Gastrocnemius medialis (tissue), 4 donors: Measurements from ENCODE around the gene TUBB6. TPM values are rescaled to one million over a fixed set of nuclear protein-coding genes. Genes with fewer than 3 reads are reported as not detected.

Experiments used
- ATAC-seq, 2 donors: fragments of 150-250 bp; one replicate each; pipeline ENCODE4 v1.9.1; 2016
- DNase-seq, 2 donors: peaks; one replicate each; pipeline ENCODE4 v3.0.0-alpha.2; 2019
- H3K27ac ChIP-seq, 4 donors: fragments of 200-600 bp; sonication (generic); 1 replicate in 1 of 4; 2 replicates in 3 of 4; pipeline ENCODE4 v1.5.1; 2016 to 2018; ENCODE audit warnings: mild to moderate bottlenecking in 2 of 4, moderate library complexity in 1 of 4
- H3K27me3 ChIP-seq, 3 donors: fragments of 200-600 bp; sonication (generic) in 2 of 3; 1 replicate in 1 of 3; 2 replicates in 2 of 3; pipeline versions ENCODE4 v1.5.1 to v1.6.0; 2016 to 2019; ENCODE audit warnings: mild to moderate bottlenecking in 1 of 3, moderate library complexity in 1 of 3
- H3K36me3 ChIP-seq, 2 donors: fragments of 200-600 bp; sonication (generic) in 1 of 2; one replicate each; pipeline ENCODE4 v1.5.1; 2017 to 2018
- H3K4me1 ChIP-seq, 2 donors: fragments of 200-600 bp; sonication (generic) in 1 of 2; one replicate each; pipeline ENCODE4 v1.5.1; 2016 to 2017; ENCODE audit warnings: mild to moderate bottlenecking in 2 of 2
- H3K4me3 ChIP-seq, 4 donors: fragments of 200-600 bp; sonication (generic) in 3 of 4; 1 replicate in 1 of 4; 2 replicates in 3 of 4; pipeline ENCODE4 v1.5.1; 2016 to 2019; ENCODE audit warnings: mild to moderate bottlenecking in 2 of 4
- H3K9me3 ChIP-seq, 3 donors: fragments of 200-600 bp; sonication (generic) in 2 of 3; 1 replicate in 1 of 3; 2 replicates in 2 of 3; pipeline ENCODE4 v1.5.1; 2016 to 2019
- POLR2A ChIP-seq, 2 donors: fragments of 450-650 bp; IDR thresholded peaks; one replicate each; pipeline ENCODE4 v1.6.1; 2017; ENCODE audit warnings: antibody characterized with exemption in 2 of 2, mild to moderate bottlenecking in 2 of 2, moderate library complexity in 2 of 2
- in situ Hi-C, 4 donors: fragments of 200-750 bp; cut with MboI; loops; one replicate each; pipeline versions ENCODE4 v1.15.0 to v1.8.0; 2017; ENCODE audit warnings: low sequenced_read_pairs in 4 of 4
- intact Hi-C: fragments of 100-400 bp; cut with DNase I; formaldehyde crosslinking; loops from one replicate; pipeline ENCODE4 v1.15.1; 2023; ENCODE audit warnings: low total_unique reads
- total RNA-seq, 4 donors: library from RNA; depleted of rRNA; stranded (reverse); fragments of >200 nt; gene quantifications; one replicate each; pipeline versions ENCODE4 v1.1.0 to v1.2.3, GENCODE V29; 2016
- TF ChIP-seq, protein P1 (sequence below), 5 experiments: fragments of 450-650 bp in 3 of 5; fragments of 200-600 bp in 2 of 5; sonication (generic) in 2 of 5; IDR thresholded peaks in 4 of 5; conservative IDR thresholded peaks in 1 of 5; 1 replicate in 4 of 5; 2 replicates in 1 of 5; pipeline ENCODE4 v1.5.1; 2016 to 2019; ENCODE audit warnings: antibody characterized with exemption in 5 of 5, mild to moderate bottlenecking in 3 of 5, moderate library complexity in 3 of 5

The TUBB6 gene
- total RNA-seq, 4 donors from 2014 or later: 6.3 to 29.7 (median 13.5) TPM

DNA sequence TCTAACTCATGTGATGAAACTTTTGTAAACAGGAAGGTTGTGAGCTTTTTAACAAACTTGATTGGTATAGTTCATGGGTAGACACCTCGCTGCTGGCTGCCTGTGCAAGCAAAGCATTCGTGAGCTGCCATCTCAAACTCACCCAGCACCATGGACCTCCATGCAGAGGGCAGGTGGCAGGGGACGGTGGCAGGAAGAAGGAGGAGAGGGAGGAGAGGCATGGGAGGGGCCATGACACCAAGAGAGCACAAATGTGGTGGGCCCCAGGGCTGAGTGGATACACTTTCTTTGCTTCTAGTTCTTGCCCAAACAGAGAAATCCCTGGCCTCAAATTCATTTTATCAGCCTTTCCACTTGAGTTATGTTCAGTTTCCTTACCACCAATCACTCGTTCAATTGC is 39.9 kb downstream of the TUBB6 start:
- Histone ChIP-seq H3K4me3 (no peak overlapping the region), H3K27me3 (no peaks in the 10 kb centered on the region), H3K9me3 (no peaks in the 10 kb centered on the region), H3K4me1 (no peaks in the 10 kb centered on the region), H3K36me3 (peaks cover 0 to 98% of the 10 kb centered on the region in 2 donors), H3K27ac (no peak overlapping the region)
- intact Hi-C loops (no loop called here), in situ Hi-C loops (no loop called here)
- DNase-seq: no peak
- TF ChIP-seq, protein P1, sequence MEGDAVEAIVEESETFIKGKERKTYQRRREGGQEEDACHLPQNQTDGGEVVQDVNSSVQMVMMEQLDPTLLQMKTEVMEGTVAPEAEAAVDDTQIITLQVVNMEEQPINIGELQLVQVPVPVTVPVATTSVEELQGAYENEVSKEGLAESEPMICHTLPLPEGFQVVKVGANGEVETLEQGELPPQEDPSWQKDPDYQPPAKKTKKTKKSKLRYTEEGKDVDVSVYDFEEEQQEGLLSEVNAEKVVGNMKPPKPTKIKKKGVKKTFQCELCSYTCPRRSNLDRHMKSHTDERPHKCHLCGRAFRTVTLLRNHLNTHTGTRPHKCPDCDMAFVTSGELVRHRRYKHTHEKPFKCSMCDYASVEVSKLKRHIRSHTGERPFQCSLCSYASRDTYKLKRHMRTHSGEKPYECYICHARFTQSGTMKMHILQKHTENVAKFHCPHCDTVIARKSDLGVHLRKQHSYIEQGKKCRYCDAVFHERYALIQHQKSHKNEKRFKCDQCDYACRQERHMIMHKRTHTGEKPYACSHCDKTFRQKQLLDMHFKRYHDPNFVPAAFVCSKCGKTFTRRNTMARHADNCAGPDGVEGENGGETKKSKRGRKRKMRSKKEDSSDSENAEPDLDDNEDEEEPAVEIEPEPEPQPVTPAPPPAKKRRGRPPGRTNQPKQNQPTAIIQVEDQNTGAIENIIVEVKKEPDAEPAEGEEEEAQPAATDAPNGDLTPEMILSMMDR (IDR thresholded peaks at IDR 0.05 in 4 of 5, conservative IDR thresholded peaks at IDR 0.05 in 1 of 5): no peak
- TF ChIP-seq POLR2A (IDR thresholded peaks at IDR 0.05): no peak
- no peak for ATAC-seq

DNA sequence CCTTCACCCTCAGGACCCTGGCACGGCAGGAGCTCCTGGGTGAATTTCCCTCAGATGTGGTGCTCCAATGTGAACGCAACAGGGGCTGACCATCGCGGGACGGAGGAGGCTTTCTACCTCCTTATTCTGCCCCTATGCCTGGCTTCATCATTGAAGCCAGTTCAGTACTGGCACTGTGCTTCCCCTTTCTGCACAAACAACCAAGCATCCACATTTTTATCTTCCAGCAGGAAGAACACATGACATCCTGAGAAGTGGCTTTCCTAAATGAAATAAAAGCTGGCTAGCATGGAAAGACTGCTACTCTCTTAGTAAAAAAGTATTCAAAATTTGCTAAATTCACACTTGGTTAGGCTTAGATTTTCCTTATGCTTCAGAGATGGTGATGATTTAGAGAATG is 44.1 kb downstream of the TUBB6 start:
- TF ChIP-seq, protein P1 (IDR thresholded peaks at IDR 0.05 in 4 of 5, conservative IDR thresholded peaks at IDR 0.05 in 1 of 5): no peak
- no peak for TF ChIP-seq POLR2A (IDR thresholded peaks at IDR 0.05)
- in situ Hi-C loops: no loop called here
- H3K27me3 ChIP-seq: no peaks in the 10 kb centered on the region
- H3K4me1 ChIP-seq: no peaks in the 10 kb centered on the region
- DNase-seq (no peak), ATAC-seq (no peak)
- H3K27ac ChIP-seq: no peak overlapping the region
- peaks cover 0 to 84% of the 10 kb centered on the region in 2 donors for H3K36me3 ChIP-seq
- no peak overlapping the region for H3K4me3 ChIP-seq
- intact Hi-C loops: no loop called here
- no peaks in the 10 kb centered on the region for H3K9me3 ChIP-seq

DNA sequence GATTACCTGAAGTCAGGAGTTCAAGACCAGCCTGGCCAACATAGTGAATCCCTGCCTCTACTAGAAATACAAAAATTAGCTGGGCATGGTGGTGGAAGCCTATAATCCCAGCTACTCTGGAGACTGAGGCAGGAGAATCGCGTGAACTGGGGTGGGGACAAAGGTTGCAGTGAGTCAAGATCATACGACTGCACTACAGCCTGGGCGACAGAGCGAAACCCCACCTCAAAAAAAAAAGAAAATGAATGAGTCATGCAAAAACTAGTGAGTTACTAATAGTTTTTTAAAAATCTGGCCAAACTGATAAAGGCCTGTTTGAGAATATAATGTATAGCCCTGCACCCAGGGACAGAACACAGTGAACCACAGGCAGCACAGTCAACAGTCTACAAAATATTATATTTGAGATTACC is 51.5 kb downstream of the TUBB6 start:
- H3K27me3 ChIP-seq: no peaks in the 10 kb centered on the region
- TF ChIP-seq POLR2A (IDR thresholded peaks at IDR 0.05): no peak
- TF ChIP-seq, protein P1 (IDR thresholded peaks at IDR 0.05 in 4 of 5, conservative IDR thresholded peaks at IDR 0.05 in 1 of 5): no peak
- in situ Hi-C loops: no loop called here
- ATAC-seq (no peak), DNase-seq (no peak)
- H3K4me1 ChIP-seq: peaks cover 15 to 19% of the 10 kb centered on the region in 2 donors
- no peak overlapping the region for H3K27ac ChIP-seq
- H3K9me3 ChIP-seq: no peaks in the 10 kb centered on the region
- peaks cover 3 to 80% of the 10 kb centered on the region in 2 donors for H3K36me3 ChIP-seq
- no peak overlapping the region for H3K4me3 ChIP-seq
- intact Hi-C loops: no loop called here

DNA sequence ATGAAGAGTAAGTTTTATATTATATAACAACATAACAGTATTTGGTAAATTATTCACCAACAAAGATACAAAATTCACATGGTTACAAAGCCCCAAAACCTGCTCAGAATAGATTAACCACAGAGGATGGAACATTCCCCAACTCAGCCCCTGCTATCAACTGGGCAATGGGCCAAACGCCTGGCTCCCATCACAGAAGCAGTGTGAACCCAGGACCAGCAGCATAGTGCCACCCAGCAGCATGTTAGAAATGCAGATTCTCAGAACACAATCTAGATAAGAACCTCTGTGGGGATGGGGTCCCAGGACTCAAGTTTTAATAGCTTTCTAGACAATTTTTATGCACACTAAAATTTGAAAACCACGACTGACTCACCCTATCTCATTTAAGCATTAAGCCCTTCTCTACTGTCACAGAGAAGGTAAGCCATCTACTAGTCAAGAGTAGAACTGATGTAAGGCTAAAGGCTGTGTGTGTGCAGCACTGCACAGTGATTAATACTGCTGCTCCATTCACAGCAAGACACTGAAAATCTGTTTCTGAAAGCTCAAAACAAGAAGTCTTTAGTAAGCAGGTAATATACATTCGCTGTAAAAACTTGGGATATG is 53.8 kb downstream of the TUBB6 start:
- H3K9me3 ChIP-seq: no peaks in the 10 kb centered on the region
- intact Hi-C loops: no loop called here
- H3K27ac ChIP-seq: peak overlapping the region in 2 of 4 donors; percentile 56 to 62
- H3K4me3 ChIP-seq: no peak overlapping the region
- peaks cover 15 to 19% of the 10 kb centered on the region in 2 donors for H3K4me1 ChIP-seq
- peaks cover 3 to 78% of the 10 kb centered on the region in 2 donors for H3K36me3 ChIP-seq
- DNase-seq: no peak
- H3K27me3 ChIP-seq: no peaks in the 10 kb centered on the region
- in situ Hi-C loops: no loop called here
- no peak for ATAC-seq
- TF ChIP-seq POLR2A (IDR thresholded peaks at IDR 0.05): no peak
- TF ChIP-seq, protein P1 (IDR thresholded peaks at IDR 0.05 in 4 of 5, conservative IDR thresholded peaks at IDR 0.05 in 1 of 5): no peak
